ENCODE data around the gene EYA2. TPM values are rescaled to one million over a fixed set of nuclear protein-coding genes. Genes with fewer than 3 reads are reported as not detected.

EYA2 gene
- total RNA-seq, 1 donor from 2014 or later = 8.1 TPM

- no peak overlapping the region for H3K4me3 Mint-ChIP-seq
- no peak for DNase-seq (ENCODE audit: extremely low spot score, unreplicated experiment)
- no peaks in the 10 kb centered on the region for H3K9me3 Mint-ChIP-seq
- peaks cover 13% of the 10 kb centered on the region for H3K36me3 Mint-ChIP-seq
- TF ChIP-seq, protein P1, sequence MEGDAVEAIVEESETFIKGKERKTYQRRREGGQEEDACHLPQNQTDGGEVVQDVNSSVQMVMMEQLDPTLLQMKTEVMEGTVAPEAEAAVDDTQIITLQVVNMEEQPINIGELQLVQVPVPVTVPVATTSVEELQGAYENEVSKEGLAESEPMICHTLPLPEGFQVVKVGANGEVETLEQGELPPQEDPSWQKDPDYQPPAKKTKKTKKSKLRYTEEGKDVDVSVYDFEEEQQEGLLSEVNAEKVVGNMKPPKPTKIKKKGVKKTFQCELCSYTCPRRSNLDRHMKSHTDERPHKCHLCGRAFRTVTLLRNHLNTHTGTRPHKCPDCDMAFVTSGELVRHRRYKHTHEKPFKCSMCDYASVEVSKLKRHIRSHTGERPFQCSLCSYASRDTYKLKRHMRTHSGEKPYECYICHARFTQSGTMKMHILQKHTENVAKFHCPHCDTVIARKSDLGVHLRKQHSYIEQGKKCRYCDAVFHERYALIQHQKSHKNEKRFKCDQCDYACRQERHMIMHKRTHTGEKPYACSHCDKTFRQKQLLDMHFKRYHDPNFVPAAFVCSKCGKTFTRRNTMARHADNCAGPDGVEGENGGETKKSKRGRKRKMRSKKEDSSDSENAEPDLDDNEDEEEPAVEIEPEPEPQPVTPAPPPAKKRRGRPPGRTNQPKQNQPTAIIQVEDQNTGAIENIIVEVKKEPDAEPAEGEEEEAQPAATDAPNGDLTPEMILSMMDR (conservative IDR thresholded peaks at IDR 0.05) = no peak
- H3K27ac Mint-ChIP-seq = no peak overlapping the region
- no peaks in the 10 kb centered on the region for H3K27me3 Mint-ChIP-seq
- H3K4me1 Mint-ChIP-seq (ENCODE audit: unreplicated experiment) = peaks cover 10% of the 10 kb centered on the region
Observed at GRCh38 chr20:47209982-47210381, 315.3 kb downstream of the EYA2 start.

GRCh38 chr20:47210470-47210869 is 315.8 kb downstream of the EYA2 start:
- DNase-seq (ENCODE audit: extremely low spot score, unreplicated experiment) = no peak
- Mint-ChIP-seq H3K4me3 (no peak overlapping the region), H3K9me3 (no peaks in the 10 kb centered on the region), H3K36me3 (peaks cover 13% of the 10 kb centered on the region), H3K4me1 (ENCODE audit: unreplicated experiment) (peaks cover 8% of the 10 kb centered on the region), H3K27ac (no peak overlapping the region), H3K27me3 (no peaks in the 10 kb centered on the region)
- TF ChIP-seq, protein P1 (conservative IDR thresholded peaks at IDR 0.05) = no peak

- Mint-ChIP-seq H3K36me3 (peaks cover 19% of the 10 kb centered on the region), H3K4me1 (ENCODE audit: unreplicated experiment) (peaks cover 2% of the 10 kb centered on the region), H3K27ac (no peak overlapping the region), H3K4me3 (no peak overlapping the region), H3K27me3 (no peaks in the 10 kb centered on the region), H3K9me3 (no peaks in the 10 kb centered on the region)
- TF ChIP-seq, protein P1 (conservative IDR thresholded peaks at IDR 0.05) = no peak
- no peak for DNase-seq (ENCODE audit: extremely low spot score, unreplicated experiment)
Observed at GRCh38 chr20:47211036-47211435, 316.4 kb downstream of the EYA2 start.

- Mint-ChIP-seq H3K27me3 (no peaks in the 10 kb centered on the region), H3K9me3 (no peaks in the 10 kb centered on the region), H3K4me3 (no peak overlapping the region), H3K27ac (no peak overlapping the region), H3K4me1 (ENCODE audit: unreplicated experiment) (no peaks in the 10 kb centered on the region), H3K36me3 (peaks cover 21% of the 10 kb centered on the region)
- TF ChIP-seq, protein P1 (conservative IDR thresholded peaks at IDR 0.05) = no peak
- no peak for DNase-seq (ENCODE audit: extremely low spot score, unreplicated experiment)
Observed at GRCh38 chr20:47212606-47213207, 318.1 kb downstream of the EYA2 start.

DNA sequence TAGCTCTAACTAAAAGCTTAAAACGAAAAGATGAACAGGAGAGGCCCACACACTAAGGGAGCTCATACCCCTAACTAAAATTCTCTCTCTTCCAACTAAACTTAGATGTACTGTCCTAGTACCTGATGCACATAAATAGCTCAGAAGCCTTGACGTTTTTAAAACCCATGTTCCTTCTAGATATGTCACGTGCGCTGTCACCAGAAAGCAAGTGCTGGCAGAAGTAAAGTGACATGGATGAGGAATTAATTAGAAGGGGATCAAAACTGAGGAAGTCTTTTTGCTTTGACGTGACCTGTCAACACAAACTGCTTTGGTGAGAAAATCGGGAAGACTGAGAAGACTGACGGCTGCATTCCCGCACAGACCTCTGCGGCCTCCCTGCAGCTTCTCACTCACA is 319.3 kb downstream of the EYA2 start:
- H3K4me3 Mint-ChIP-seq = no peak overlapping the region
- no peaks in the 10 kb centered on the region for H3K4me1 Mint-ChIP-seq (ENCODE audit: unreplicated experiment)
- H3K27ac Mint-ChIP-seq = no peak overlapping the region
- H3K36me3 Mint-ChIP-seq = peaks cover 27% of the 10 kb centered on the region
- no peak for DNase-seq (ENCODE audit: extremely low spot score, unreplicated experiment)
- TF ChIP-seq, protein P1 (conservative IDR thresholded peaks at IDR 0.05) = no peak
- no peaks in the 10 kb centered on the region for H3K9me3 Mint-ChIP-seq
- no peaks in the 10 kb centered on the region for H3K27me3 Mint-ChIP-seq

All from type B pancreatic cell (in vitro differentiated cells).